CD4-positive, alpha-beta T cell (primary cell): Measurements from ENCODE around the gene RASA2. TPM values are rescaled to one million over a fixed set of nuclear protein-coding genes. Genes with fewer than 3 reads are reported as not detected.
A peak's percentile ranks its signal among the peaks of the same experiment; 100 is the strongest.

Experiments
- ATAC-seq: fragments of 200-7000 bp; cut with Tn5 transposase; one replicate; pipeline ENCODE4 v1.10.0; 2022; ENCODE audit warnings: mild to moderate bottlenecking; ENCODE audit not compliant: poor library complexity
- CTCF ChIA-PET: fragments of 350-600 bp; sonication (Branson Sonifier 250); formaldehyde crosslinking; loops from one replicate; lab custom pipeline; 2021; ENCODE audit warnings: antibody characterized with exemption, inconsistent platforms; lab: Charles Lee
- POLR2A ChIA-PET: fragments of 350-600 bp; sonication (Branson Sonifier 250); formaldehyde crosslinking; loops from one replicate; lab custom pipeline; 2021; ENCODE audit warnings: antibody characterized with exemption, inconsistent platforms; lab: Charles Lee
- DNase-seq, 14 experiments: peaks; one replicate each; pipeline ENCODE4 v3.0.0-alpha.2; 2013 to 2020; ENCODE audit warnings: mixed read lengths in 2 of 14
- H3K27ac ChIP-seq, 2 donors: one replicate each; pipeline versions ENCODE4 v1.5.1 to v1.7.0; 2013; ENCODE audit warnings: low read length in 2 of 2, low read depth in 1 of 2, mild to moderate bottlenecking in 1 of 2
- H3K27me3 ChIP-seq, 2 experiments: 1 replicate in 1 of 2; 2 replicates in 1 of 2; pipeline versions ENCODE4 v1.6.1 to v1.7.0; 2013; ENCODE audit warnings: low read length in 2 of 2, control low read depth in 1 of 2, mild to moderate bottlenecking in 1 of 2, moderate library complexity in 1 of 2; ENCODE audit not compliant: insufficient read depth in 2 of 2, control insufficient read depth in 1 of 2
- H3K36me3 ChIP-seq: one replicate; pipeline ENCODE4 v1.6.1; 2013; ENCODE audit warnings: low read length, control low read depth; ENCODE audit not compliant: insufficient read depth
- H3K4me1 ChIP-seq: one replicate; pipeline ENCODE4 v1.6.1; 2013; ENCODE audit warnings: low read length, control low read depth; ENCODE audit not compliant: insufficient read depth
- H3K4me3 ChIP-seq: one replicate; pipeline ENCODE4 v1.5.1; 2013; ENCODE audit warnings: mild to moderate bottlenecking, low read length, moderate library complexity
- H3K9me3 ChIP-seq, 2 experiments: 1 replicate in 1 of 2; 2 replicates in 1 of 2; pipeline versions ENCODE4 v1.6.1 to v1.7.0; 2013; ENCODE audit warnings: low read length in 2 of 2, mild to moderate bottlenecking in 2 of 2, control low read depth in 1 of 2, moderate library complexity in 1 of 2; ENCODE audit not compliant: control insufficient read depth in 1 of 2, insufficient read depth in 1 of 2
- H3K27ac Mint-ChIP-seq: one replicate; pipeline ENCODE4 v1.8.0; 2020; ENCODE audit warnings: mixed read lengths
- H3K27me3 Mint-ChIP-seq: one replicate; pipeline ENCODE4 v1.8.0; 2021; ENCODE audit warnings: mixed read lengths
- H3K36me3 Mint-ChIP-seq: one replicate; pipeline ENCODE4 v1.8.0; 2021; ENCODE audit warnings: low read depth, mixed read lengths
- H3K4me1 Mint-ChIP-seq: one replicate; pipeline ENCODE4 v1.8.0; 2021; ENCODE audit warnings: low read depth, mixed read lengths
- H3K4me3 Mint-ChIP-seq: one replicate; pipeline ENCODE4 v1.8.0; 2020; ENCODE audit warnings: mild to moderate bottlenecking, mixed read lengths
- H3K9me3 Mint-ChIP-seq: one replicate; pipeline ENCODE4 v1.8.0; 2020; ENCODE audit warnings: mixed read lengths
- CTCF ChIP-seq: fragments of 200-600 bp; IDR thresholded peaks from one replicate; pipeline ENCODE4 v1.8.0; 2022; ENCODE audit warnings: antibody characterized with exemption, mild to moderate bottlenecking
- intact Hi-C, 2 experiments: fragments of 100-400 bp; cut with DNase I in 1 of 2; cut with micrococcal nuclease in 1 of 2; formaldehyde crosslinking; loops; one replicate each; pipeline versions ENCODE4 v1.15.1 to v1.9.0; 2023 to 2025; cut with DNase I, micrococcal nuclease
- total RNA-seq, 174 experiments: library from RNA in 2 of 174; stranded (reverse) in 2 of 174; gene quantifications; one replicate each; pipeline ENCODE4 v1.2.3 and lab custom pipeline; 2021 to 2026

RASA2 gene
- total RNA-seq, 2 experiments from 2014 or later: 96.1 to 96.4 TPM

GRCh38 chr3:141507392-141508066 lies 20.7 kb downstream of the RASA2 start:
- Mint-ChIP-seq H3K9me3 (no peaks in the 10 kb centered on the region), H3K36me3 (peaks cover 55% of the 10 kb centered on the region), H3K4me3 (peak overlapping the region; percentile 11), H3K27ac (peak overlapping the region; percentile 67), H3K4me1 (peaks cover 57% of the 10 kb centered on the region), H3K27me3 (no peaks in the 10 kb centered on the region)
- H3K27ac ChIP-seq: no peak overlapping the region
- H3K36me3 ChIP-seq: peaks cover 30% of the 10 kb centered on the region
- peaks cover 30% of the 10 kb centered on the region for H3K4me1 ChIP-seq
- H3K4me3 ChIP-seq: no peak overlapping the region
- intact Hi-C loops: loop anchor here (1.0 to 5.0 kb wide), 3 partner anchors 8 to 40 kb away; no protein-coding TSS in a partner anchor
- ChIA-PET CTCF (no interaction called here), POLR2A (interaction anchor here (0.8 to 2.5 kb wide), 2 partner anchors 9 to 21 kb away, joined by 5 to 6 read pairs; partner anchors contain the start of gene RASA2)
- no peaks in the 10 kb centered on the region for H3K27me3 ChIP-seq
- DNase-seq (no peak), ATAC-seq (peak; percentile 59)
- H3K9me3 ChIP-seq: no peaks in the 10 kb centered on the region
- TF ChIP-seq CTCF: no peak

- TF ChIP-seq CTCF: no peak
- H3K4me3 Mint-ChIP-seq: peak overlapping the region; percentile 28
- Histone ChIP-seq H3K4me3 (no peak overlapping the region), H3K27ac (no peak overlapping the region), H3K9me3 (no peaks in the 10 kb centered on the region), H3K36me3 (peaks cover 28% of the 10 kb centered on the region), H3K4me1 (peaks cover 32% of the 10 kb centered on the region), H3K27me3 (no peaks in the 10 kb centered on the region)
- ATAC-seq (no peak), DNase-seq (no peak)
- intact Hi-C loops: loop anchor here in 1 of 2 experiments (2.0 to 5.0 kb wide), 2 partner anchors 15 to 39 kb away; no protein-coding TSS in a partner anchor
- ChIA-PET CTCF (no interaction called here), POLR2A (interaction anchor here (0.8 kb wide), 1 partner anchor 9 kb away, joined by 5 read pairs; no protein-coding TSS in a partner anchor)
- H3K36me3 Mint-ChIP-seq: peaks cover 59% of the 10 kb centered on the region
- peaks cover 62% of the 10 kb centered on the region for H3K4me1 Mint-ChIP-seq
- peak overlapping the region; percentile 67 for H3K27ac Mint-ChIP-seq
- no peaks in the 10 kb centered on the region for H3K27me3 Mint-ChIP-seq
- no peaks in the 10 kb centered on the region for H3K9me3 Mint-ChIP-seq
Observed at GRCh38 chr3:141508067-141508436, 21.2 kb downstream of the RASA2 start.

GRCh38 chr3:141511361-141511760 lies 24.5 kb downstream of the RASA2 start:
- Histone ChIP-seq H3K36me3 (peaks cover 32% of the 10 kb centered on the region), H3K4me1 (peaks cover 25% of the 10 kb centered on the region), H3K27me3 (no peaks in the 10 kb centered on the region), H3K27ac (no peak overlapping the region), H3K9me3 (no peaks in the 10 kb centered on the region), H3K4me3 (no peak overlapping the region)
- ChIA-PET POLR2A (no interaction called here), CTCF (no interaction called here)
- DNase-seq (no peak), ATAC-seq (no peak)
- H3K27me3 Mint-ChIP-seq: no peaks in the 10 kb centered on the region
- peak overlapping the region; percentile 16 for H3K4me3 Mint-ChIP-seq
- intact Hi-C loops: no loop called here
- no peaks in the 10 kb centered on the region for H3K9me3 Mint-ChIP-seq
- peaks cover 81% of the 10 kb centered on the region for H3K4me1 Mint-ChIP-seq
- H3K27ac Mint-ChIP-seq: peak overlapping the region; percentile 67
- H3K36me3 Mint-ChIP-seq: peaks cover 91% of the 10 kb centered on the region
- TF ChIP-seq CTCF: no peak
